Natural killer cell treated with Interleukin-12 subunit alpha and Interleukin-12 subunit beta and Interleukin-15 and Interleukin-18, amount 100 ng/mL, for 72 hours (primary cell): ENCODE measurements around the gene HEMK1. TPM values are rescaled to one million over a fixed set of nuclear protein-coding genes. Genes with fewer than 3 reads are reported as not detected.

Source experiments
- ATAC-seq, 2 donors: fragments of 150-1000 bp; cut with Tn5 transposase in 1 of 2; sonication (Bioruptor Pico), chemical (Tn5 transposase) in 1 of 2; 2 replicates each; pipeline ENCODE4 v1.10.0; 2021
- DNase-seq: peaks from one replicate; pipeline ENCODE4 v3.0.0; 2022; ENCODE audit warnings: low spot score
- H3K27ac Mint-ChIP-seq, 2 donors: 1 replicate in 1 of 2; 2 replicates in 1 of 2; pipeline ENCODE4 v1.8.0; 2022; ENCODE audit warnings: mixed read lengths in 2 of 2, mild to moderate bottlenecking in 1 of 2, moderate library complexity in 1 of 2
- H3K27me3 Mint-ChIP-seq, 2 donors: 1 replicate in 1 of 2; 2 replicates in 1 of 2; pipeline ENCODE4 v1.8.0; 2022; ENCODE audit warnings: mixed read lengths in 2 of 2
- H3K36me3 Mint-ChIP-seq: one replicate; pipeline ENCODE4 v1.8.0; 2022; ENCODE audit warnings: mixed read lengths
- H3K4me1 Mint-ChIP-seq, 2 donors: 1 replicate in 1 of 2; 2 replicates in 1 of 2; pipeline ENCODE4 v1.8.0; 2022; ENCODE audit warnings: low read depth in 2 of 2, mixed read lengths in 2 of 2, mild to moderate bottlenecking in 1 of 2
- H3K4me3 Mint-ChIP-seq: one replicate; pipeline ENCODE4 v1.8.0; 2022; ENCODE audit warnings: mixed read lengths
- H3K9me3 Mint-ChIP-seq: 2 replicates; pipeline ENCODE4 v1.8.0; 2022; ENCODE audit warnings: mixed read lengths
- total RNA-seq, 2 donors: library from RNA; stranded (reverse); gene quantifications; one replicate each; pipeline ENCODE4 v1.2.3, GENCODE V29; 2022

The HEMK1 gene
- total RNA-seq, 2 donors from 2014 or later, result 31.5 to 48.4 TPM

DNA sequence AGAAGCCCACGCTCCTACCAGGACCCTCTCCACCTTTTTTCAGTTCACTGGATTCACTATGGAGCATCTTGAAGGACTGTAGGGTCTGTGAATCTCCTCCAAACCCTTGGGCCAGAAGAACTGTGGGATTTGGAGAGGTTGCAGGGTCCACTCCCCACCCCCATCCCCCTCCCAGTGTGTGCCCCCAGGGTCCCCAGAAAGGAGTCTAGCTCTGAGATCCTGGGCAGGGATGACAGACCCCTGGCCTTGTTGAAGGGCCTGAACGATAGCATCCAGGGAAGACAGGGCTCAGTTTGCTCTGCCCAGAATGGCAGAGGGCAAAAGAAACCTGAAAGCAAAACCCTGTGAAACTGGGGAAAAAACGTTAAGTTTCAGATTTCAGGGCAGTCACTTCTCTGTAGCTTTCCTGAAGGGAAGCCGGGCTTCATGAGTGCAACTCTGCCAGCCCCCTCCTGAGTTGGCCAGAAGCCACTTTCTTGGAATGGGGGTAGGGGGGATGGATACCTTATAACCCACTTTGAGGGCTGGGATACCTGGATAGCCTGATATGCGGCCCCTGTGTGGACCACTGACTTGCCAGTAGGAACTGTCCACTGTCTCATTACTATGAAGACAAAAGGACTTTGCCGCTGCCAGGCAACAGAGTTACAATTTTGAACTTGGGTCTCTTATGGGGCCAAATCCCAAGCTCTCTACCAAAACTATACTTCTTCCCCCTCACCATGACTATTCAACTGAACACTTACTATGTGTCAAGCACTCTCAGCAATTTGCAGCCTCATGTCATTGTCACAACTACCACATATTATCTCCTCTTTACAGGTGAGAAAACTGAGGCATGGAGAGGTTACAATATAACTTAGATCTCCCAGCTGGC, 43.9 kb downstream of the HEMK1 start:
- peak overlapping the region; percentile 99 for H3K27ac Mint-ChIP-seq
- H3K4me1 Mint-ChIP-seq, result peaks cover 63 to 70% of the 10 kb centered on the region in 2 donors
- DNase-seq, result no peak
- H3K27me3 Mint-ChIP-seq, result no peaks in the 10 kb centered on the region
- peaks cover 15% of the 10 kb centered on the region for H3K36me3 Mint-ChIP-seq
- no peaks in the 10 kb centered on the region for H3K9me3 Mint-ChIP-seq
- H3K4me3 Mint-ChIP-seq, result peak overlapping the region; percentile 91
- no peak for ATAC-seq

DNA sequence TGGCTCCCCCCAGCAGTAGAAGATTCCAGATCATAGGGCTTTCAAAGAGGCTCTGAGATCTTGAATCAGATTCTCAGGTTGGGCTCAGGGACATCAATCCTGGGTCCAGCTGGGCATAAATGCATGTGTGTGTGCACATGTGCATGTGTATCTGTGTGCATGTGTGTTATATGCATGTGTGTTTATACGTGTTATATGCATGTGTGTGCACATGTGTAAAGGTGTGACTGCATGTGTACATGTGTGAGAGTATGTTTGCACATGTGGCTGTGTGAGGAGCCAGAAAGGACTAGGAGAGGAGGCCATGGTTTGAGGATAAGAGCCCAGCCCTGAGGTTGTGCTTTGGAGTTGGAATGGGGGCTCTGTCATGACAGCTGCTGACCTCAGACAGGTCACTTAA, 45.9 kb downstream of the HEMK1 start:
- peak overlapping the region; percentile 8 for H3K4me3 Mint-ChIP-seq
- H3K27me3 Mint-ChIP-seq, result no peaks in the 10 kb centered on the region
- no peaks in the 10 kb centered on the region for H3K36me3 Mint-ChIP-seq
- ATAC-seq, result no peak
- no peak for DNase-seq
- no peak overlapping the region for H3K27ac Mint-ChIP-seq
- peaks cover 61 to 63% of the 10 kb centered on the region in 2 donors for H3K4me1 Mint-ChIP-seq
- no peaks in the 10 kb centered on the region for H3K9me3 Mint-ChIP-seq

DNA sequence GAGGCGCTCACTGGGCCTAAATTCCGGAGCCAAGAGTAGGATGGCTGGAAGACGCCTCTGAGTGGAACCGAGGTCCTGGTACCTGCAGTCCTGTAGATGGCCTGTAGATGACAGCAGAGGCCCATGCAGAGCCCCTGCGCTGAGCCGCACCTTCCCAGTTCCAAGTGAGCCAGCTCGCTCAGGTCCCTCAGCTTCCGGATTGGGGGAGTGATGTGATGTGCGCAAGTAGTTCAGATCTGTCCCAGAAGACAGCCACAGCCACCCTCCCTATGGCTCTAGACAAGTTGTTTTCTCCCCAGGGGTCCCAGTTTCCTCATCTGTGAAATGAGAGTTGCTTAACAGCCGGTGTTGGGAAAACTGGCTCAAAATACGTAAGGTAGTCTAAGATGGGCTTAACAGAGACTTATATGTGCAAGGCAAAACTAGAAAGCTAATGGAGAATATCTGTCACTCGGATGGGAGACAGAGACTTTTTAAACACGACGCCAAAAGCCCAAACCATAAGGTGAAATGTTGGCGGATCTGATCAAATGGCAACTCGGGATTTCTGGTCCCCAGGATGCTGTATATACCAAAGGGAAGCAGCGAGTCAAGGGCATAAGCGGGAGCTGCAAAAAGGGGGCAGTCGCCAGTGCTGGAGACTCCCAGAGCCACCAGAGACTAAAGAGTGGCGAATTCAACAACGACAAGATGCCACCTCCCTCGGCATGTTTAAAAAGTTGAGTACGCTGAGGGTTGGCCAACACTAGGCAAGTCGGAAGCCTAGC, 46.9 kb downstream of the HEMK1 start:
- peak overlapping the region; percentile 92 for H3K4me3 Mint-ChIP-seq
- peak overlapping the region; percentile 95 to 96 for H3K27ac Mint-ChIP-seq
- DNase-seq, result peak; percentile 88
- H3K27me3 Mint-ChIP-seq, result no peaks in the 10 kb centered on the region
- no peaks in the 10 kb centered on the region for H3K36me3 Mint-ChIP-seq
- H3K4me1 Mint-ChIP-seq, result peaks cover 64% of the 10 kb centered on the region in 2 donors
- no peaks in the 10 kb centered on the region for H3K9me3 Mint-ChIP-seq
- peak; percentile 29 to 48 for ATAC-seq

DNA sequence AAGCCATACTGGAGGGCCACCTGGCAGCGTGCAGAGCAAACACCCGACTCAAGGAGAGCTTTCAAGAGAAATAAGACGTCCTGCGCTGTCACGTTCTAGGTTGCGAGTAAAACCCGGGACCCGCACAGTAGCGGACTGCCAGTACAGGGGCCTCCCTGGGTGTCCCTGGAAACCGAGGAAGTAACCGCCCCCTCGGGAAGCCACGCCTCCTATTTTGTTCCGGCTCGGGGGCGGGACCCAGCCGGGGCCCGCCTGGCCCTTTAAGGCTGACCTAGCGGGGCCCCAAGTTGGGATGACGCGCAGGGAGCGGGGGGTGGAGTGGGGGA, 47.4 kb downstream of the HEMK1 start:
- DNase-seq, result peak; percentile 96
- Mint-ChIP-seq H3K36me3 (no peaks in the 10 kb centered on the region), H3K4me3 (peak overlapping the region; percentile 92), H3K27ac (peak overlapping the region; percentile 95 to 96), H3K4me1 (peaks cover 62 to 64% of the 10 kb centered on the region in 2 donors), H3K9me3 (no peaks in the 10 kb centered on the region), H3K27me3 (no peaks in the 10 kb centered on the region)
- ATAC-seq, result peak; percentile 78 to 83

DNA sequence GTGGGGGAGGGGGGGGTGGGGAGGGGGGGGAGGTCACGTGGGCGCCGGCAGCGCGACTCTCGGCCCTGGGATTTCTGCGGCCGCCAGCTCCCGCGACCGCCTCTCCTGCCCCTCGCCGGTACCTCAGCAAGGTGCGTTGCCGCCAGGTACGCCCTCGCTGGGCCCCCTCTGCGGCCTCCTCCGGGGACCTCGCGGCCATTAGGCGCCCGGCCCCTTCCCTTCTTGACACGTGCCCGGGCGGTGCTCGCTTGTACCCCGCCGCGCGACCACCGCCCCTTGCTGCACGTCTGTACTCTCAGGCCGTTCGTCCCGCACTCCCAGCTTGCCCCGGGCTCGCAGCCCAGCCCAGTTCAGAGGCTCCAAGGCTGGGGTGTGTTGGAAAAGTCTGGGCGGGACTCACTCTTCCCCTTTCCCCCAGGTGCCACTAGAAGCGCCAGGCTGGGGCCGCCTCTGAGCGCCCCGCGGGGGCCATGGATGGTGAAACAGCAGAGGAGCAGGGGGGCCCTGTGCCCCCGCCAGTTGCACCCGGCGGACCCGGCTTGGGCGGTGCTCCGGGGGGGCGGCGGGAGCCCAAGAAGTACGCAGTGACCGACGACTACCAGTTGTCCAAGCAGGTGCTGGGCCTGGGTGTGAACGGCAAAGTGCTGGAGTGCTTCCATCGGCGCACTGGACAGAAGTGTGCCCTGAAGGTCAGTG, 47.9 kb downstream of the HEMK1 start, which contains the start of gene MAPKAPK3:
MAPKAPK3 (plus strand) TSS at position 56 of the 696 bp plus-strand sequence; CDS start at position 471, 415 bp downstream.
- H3K9me3 Mint-ChIP-seq, result no peaks in the 10 kb centered on the region
- no peaks in the 10 kb centered on the region for H3K27me3 Mint-ChIP-seq
- peak within 1 kb of the TSS; percentile 92 for H3K4me3 Mint-ChIP-seq
- peak; percentile 0 to 7 for ATAC-seq
- H3K27ac Mint-ChIP-seq, result peak within 1 kb of the TSS; percentile 95 to 96
- no peak for DNase-seq
- no peaks in the 10 kb centered on the region for H3K36me3 Mint-ChIP-seq
- peaks cover 57 to 61% of the 10 kb centered on the region in 2 donors for H3K4me1 Mint-ChIP-seq

DNA sequence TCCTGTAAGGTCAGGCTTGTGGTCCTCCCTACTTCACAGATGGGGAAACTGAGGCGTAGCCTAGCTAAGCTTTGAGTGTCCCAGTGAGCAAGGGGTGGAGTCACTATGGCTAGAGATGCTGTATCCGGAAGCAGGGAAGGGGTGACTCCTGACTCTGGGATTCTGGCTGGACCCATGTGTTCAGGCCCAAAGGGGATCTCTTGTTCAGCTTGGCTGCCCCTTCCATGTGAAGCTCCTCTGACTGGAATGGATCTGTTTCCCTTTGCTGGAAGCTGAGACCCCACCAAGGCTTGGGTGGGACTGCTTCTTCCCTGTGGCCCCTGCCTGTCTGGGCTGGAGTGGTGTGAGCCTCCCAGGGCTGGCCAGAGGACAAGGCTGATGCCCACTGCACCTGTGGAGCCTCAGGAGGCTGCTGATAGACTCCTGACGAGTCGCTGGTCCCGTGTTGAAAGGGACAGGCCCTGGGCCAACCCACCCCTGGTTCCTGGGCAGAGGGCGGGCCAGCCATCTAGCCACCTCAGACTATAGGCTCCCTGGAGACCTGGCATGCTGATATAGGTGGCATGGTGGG, 48.7 kb downstream of the HEMK1 start:
- ATAC-seq, result no peak

DNA sequence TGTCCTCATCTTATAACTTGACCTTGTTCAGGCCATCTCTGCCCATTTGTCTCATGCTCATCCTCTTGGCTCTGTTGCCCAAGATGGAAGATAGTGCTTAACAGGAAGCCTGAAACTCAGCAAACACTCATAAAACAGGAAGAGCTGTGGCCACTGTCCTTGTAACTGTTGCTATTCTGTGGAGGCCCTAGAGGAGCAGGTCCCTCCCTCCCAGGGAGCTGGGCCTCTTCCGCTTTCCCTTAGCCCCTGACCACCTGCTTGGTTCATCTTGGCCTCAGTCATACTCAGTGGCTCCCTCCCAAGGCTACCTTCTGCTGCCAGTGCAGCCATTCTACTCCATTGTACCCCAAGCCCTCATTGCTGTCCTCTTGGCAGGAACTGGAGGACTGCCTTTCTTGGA, 51.1 kb downstream of the HEMK1 start:
- H3K27me3 Mint-ChIP-seq, result no peaks in the 10 kb centered on the region
- H3K4me3 Mint-ChIP-seq, result peak overlapping the region; percentile 84
- DNase-seq (peak; percentile 69), ATAC-seq (peak; percentile 12 to 31)
- peaks cover 62 to 68% of the 10 kb centered on the region in 2 donors for H3K4me1 Mint-ChIP-seq
- H3K9me3 Mint-ChIP-seq, result no peaks in the 10 kb centered on the region
- peak overlapping the region; percentile 95 to 96 for H3K27ac Mint-ChIP-seq
- no peaks in the 10 kb centered on the region for H3K36me3 Mint-ChIP-seq

More for the DNA sequence above, 48.7 kb downstream of the HEMK1 start:
- Mint-ChIP-seq H3K27me3 (no peaks in the 10 kb centered on the region), H3K4me1 (peaks cover 53 to 60% of the 10 kb centered on the region in 2 donors), H3K36me3 (no peaks in the 10 kb centered on the region), H3K27ac (peak overlapping the region; percentile 95 to 96), H3K4me3 (peak overlapping the region; percentile 92), H3K9me3 (no peaks in the 10 kb centered on the region)
- no peak for DNase-seq

DNA sequence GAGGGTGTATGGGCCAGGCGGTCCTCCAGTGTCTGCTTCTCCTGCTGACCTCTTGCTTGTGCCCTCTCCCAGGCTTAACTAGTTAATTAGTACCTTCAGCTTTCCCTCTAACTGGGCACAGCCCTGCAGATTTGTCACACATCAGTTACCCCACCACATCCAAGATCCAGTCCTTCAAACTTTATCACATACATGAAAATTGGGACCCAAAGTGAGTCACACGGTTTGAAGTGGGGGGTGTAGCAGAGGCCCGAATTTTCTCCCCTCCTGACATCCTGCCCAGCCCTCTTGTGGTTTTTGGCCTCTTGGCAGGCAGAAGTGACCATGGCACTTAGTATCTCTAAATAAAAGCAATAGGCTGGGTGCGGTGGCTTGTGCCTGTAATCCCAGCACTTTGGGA, 51.5 kb downstream of the HEMK1 start:
- no peak for ATAC-seq
- H3K4me3 Mint-ChIP-seq, result peak overlapping the region; percentile 84
- peaks cover 58 to 69% of the 10 kb centered on the region in 2 donors for H3K4me1 Mint-ChIP-seq
- DNase-seq, result no peak
- H3K27me3 Mint-ChIP-seq, result no peaks in the 10 kb centered on the region
- H3K27ac Mint-ChIP-seq, result peak overlapping the region; percentile 95 to 96
- H3K9me3 Mint-ChIP-seq, result no peaks in the 10 kb centered on the region
- H3K36me3 Mint-ChIP-seq, result no peaks in the 10 kb centered on the region

DNA sequence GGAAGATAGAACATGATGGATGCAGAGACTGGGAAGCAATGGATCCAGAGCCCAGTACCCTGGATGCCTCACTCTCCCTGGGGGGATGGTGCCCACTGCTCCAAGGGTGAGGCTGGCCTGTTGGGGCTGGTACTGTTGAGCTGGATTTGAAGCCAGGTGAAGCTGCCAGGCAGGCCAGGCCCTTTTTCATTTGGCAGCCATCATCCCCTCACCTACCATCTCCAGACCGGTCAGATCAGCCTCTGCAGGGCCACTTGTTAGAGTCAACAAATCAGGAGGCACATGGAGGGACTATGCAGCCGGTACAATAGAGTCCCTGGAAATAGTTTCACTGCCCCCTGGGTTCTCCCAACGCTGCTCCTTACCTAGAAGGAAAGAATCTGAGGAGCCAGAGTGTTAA, 53.6 kb downstream of the HEMK1 start:
- no peaks in the 10 kb centered on the region for H3K9me3 Mint-ChIP-seq
- H3K4me3 Mint-ChIP-seq, result no peak overlapping the region
- ATAC-seq (no peak), DNase-seq (no peak)
- peaks cover 60 to 74% of the 10 kb centered on the region in 2 donors for H3K4me1 Mint-ChIP-seq
- no peaks in the 10 kb centered on the region for H3K27me3 Mint-ChIP-seq
- peak overlapping the region; percentile 84 to 87 for H3K27ac Mint-ChIP-seq
- H3K36me3 Mint-ChIP-seq, result no peaks in the 10 kb centered on the region

DNA sequence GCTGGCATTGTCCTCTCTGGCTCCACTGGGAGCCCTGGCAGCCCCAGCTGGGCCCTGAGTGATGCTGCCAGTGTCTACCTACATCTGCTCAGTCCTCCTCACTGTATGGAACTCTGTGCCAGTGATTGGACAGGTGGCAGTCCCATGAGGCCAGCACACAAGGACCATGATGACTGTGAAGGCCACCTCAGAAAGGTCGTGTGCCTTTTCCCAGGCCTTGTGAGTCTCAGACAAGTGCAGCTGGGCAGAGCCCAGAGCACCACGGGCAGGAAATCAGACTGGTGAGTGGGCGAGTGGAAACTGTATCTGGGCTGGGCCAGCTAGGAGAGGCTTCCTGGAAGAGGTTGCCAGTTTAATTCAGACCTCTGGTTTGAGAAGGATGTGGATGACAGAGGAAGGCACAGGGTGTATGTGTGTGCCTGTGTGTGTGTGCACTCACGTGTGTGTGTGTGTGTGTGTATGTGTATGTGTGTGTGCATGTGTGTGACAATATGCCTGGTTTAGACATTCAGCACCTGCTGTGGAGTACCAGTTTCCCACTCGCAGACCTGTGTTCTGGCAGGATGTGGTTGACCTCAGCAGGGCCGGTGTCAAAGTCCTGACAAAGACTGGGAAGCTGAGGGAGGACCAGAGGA, 54.6 kb downstream of the HEMK1 start:
- Mint-ChIP-seq H3K4me3 (peak overlapping the region; percentile 88), H3K4me1 (peaks cover 62 to 76% of the 10 kb centered on the region in 2 donors), H3K9me3 (no peaks in the 10 kb centered on the region), H3K27me3 (no peaks in the 10 kb centered on the region), H3K36me3 (no peaks in the 10 kb centered on the region), H3K27ac (peak overlapping the region; percentile 84 to 87)
- peak; percentile 66 for DNase-seq
- ATAC-seq, result peak; percentile 69 to 77

DNA sequence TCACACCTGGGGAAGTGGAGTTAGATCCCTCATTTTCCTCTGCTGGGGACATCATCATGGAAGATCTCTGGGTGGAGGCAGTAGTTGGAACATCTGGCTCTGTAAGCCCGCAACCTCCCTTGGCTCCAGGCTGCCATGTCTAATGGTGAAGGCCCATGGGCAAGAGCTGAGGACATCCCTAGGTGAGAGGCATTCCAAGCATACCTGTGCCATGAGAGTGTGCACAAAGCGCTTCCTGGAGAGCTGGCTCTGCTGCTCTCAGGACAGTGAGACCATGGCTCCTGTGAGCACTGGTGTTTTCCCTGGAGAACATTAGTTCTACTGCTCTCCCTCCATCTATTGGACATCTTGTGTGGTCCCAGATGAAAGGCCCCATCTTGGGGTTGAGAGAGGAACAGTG, 55.3 kb downstream of the HEMK1 start:
- H3K36me3 Mint-ChIP-seq, result no peaks in the 10 kb centered on the region
- peak overlapping the region; percentile 88 for H3K4me3 Mint-ChIP-seq
- ATAC-seq (no peak), DNase-seq (no peak)
- H3K27ac Mint-ChIP-seq, result peak overlapping the region; percentile 84 to 87
- no peaks in the 10 kb centered on the region for H3K27me3 Mint-ChIP-seq
- peaks cover 63 to 75% of the 10 kb centered on the region in 2 donors for H3K4me1 Mint-ChIP-seq
- no peaks in the 10 kb centered on the region for H3K9me3 Mint-ChIP-seq

DNA sequence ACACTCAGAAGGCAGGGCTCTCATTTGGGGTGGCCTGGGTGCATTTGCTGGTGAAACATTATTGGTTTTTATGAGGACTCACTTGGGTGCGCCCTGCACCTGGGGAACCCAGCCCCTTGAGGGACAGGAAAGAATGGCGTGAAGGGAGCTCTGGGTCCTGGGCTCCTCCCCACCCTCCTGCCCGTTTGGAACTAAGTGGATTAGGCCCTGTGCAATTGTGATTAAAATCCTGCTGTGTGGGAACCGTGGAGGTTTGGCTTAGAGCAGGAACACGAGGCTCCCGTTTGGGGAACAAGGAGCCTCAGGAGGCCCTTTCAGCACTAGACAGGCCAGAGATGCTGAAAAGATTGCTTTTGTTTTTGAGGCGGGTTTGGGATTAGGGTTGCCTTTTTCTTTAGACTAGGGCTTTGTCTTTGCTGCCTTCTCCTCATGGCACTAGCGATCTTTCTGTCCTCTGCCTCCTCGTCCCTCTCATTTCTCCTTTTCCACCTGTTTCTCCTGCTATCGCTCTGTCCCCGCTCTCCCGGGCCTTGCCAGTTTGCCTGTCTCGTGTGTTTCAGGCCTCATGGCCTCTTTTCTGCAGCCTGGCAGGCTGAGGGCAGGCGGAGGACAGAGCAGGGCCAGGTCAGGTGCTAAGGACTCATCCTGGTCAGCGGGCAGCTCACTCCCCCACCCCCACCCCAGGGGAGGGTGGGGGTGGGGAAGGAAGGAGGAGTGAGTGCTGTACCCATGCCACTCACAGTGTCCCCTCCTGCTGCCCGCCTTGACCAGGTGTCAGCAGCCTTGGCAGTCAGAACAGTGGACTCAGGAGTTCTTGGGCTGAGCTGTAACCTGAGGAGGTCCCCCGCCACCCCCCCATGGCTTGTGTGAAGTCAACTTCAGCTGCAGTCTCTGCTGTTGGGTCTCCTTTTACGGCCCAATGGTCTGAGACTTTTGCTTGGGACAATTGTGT, 56.2 kb downstream of the HEMK1 start:
- Mint-ChIP-seq H3K4me1 (peaks cover 66 to 75% of the 10 kb centered on the region in 2 donors), H3K27me3 (no peaks in the 10 kb centered on the region), H3K27ac (peak overlapping the region; percentile 84 to 87), H3K9me3 (no peaks in the 10 kb centered on the region), H3K4me3 (no peak overlapping the region), H3K36me3 (no peaks in the 10 kb centered on the region)
- no peak for ATAC-seq
- DNase-seq, result no peak
